SKM-1 (cell line): ENCODE results near the gene CES5A.
"Not testable (repeated sequence)": the region's sequence is repeated elsewhere in the genome, so short reads cannot be mapped to it uniquely, and the experiment has no call there.

Experiments used
- DNase-seq: peaks from one replicate; lab custom pipeline; 2025; ENCODE audit not compliant: unreplicated experiment; lab: John Stamatoyannopoulos, UW

CES5A gene

GRCh38 chr16:55832425-55832772, 42.8 kb downstream of the CES5A start:
- no peak for DNase-seq

- DNase-seq: no peak
These were observed 44.4 kb downstream of the CES5A start for GRCh38 chr16:55830658-55831294.

GRCh38 chr16:55829232-55829631, 45.9 kb downstream of the CES5A start:
- not testable (repeated sequence) for DNase-seq

GRCh38 chr16:55828680-55829079, 46.5 kb downstream of the CES5A start:
- DNase-seq: no peak

- DNase-seq: no peak
These were observed 50.0 kb downstream of the CES5A start for GRCh38 chr16:55825115-55825728.

GRCh38 chr16:55824473-55825000, 50.6 kb downstream of the CES5A start:
- DNase-seq: no peak

- no peak for DNase-seq
These were observed 52.8 kb downstream of the CES5A start for GRCh38 chr16:55822280-55822810.

- no peak for DNase-seq
These were observed 54.0 kb downstream of the CES5A start for GRCh38 chr16:55821210-55821609.

- DNase-seq: no peak
These were observed 54.6 kb downstream of the CES5A start for GRCh38 chr16:55820615-55821014.

- no peak for DNase-seq
These were observed 57.8 kb downstream of the CES5A start for GRCh38 chr16:55817236-55817912.

- not testable (repeated sequence) for DNase-seq
These were observed 59.0 kb downstream of the CES5A start for GRCh38 chr16:55816222-55816621.

GRCh38 chr16:55815320-55815719, 59.9 kb downstream of the CES5A start:
- DNase-seq: no peak

GRCh38 chr16:55814174-55814573, 61.0 kb downstream of the CES5A start:
- not testable (repeated sequence) for DNase-seq

- not testable (repeated sequence) for DNase-seq
These were observed 61.4 kb downstream of the CES5A start for GRCh38 chr16:55813730-55814129.

GRCh38 chr16:55812951-55813350, 62.2 kb downstream of the CES5A start:
- DNase-seq: no peak

GRCh38 chr16:55811811-55812210, 63.4 kb downstream of the CES5A start:
- DNase-seq: no peak

- no peak for DNase-seq
These were observed 64.7 kb downstream of the CES5A start for GRCh38 chr16:55810451-55810961.

- DNase-seq: no peak
These were observed 65.3 kb downstream of the CES5A start for GRCh38 chr16:55809851-55810250.

GRCh38 chr16:55809386-55809785, 65.8 kb downstream of the CES5A start:
- no peak for DNase-seq

- not testable (repeated sequence) for DNase-seq
These were observed 66.9 kb downstream of the CES5A start for GRCh38 chr16:55808286-55808685.

GRCh38 chr16:55805104-55805503, 70.1 kb downstream of the CES5A start:
- DNase-seq: not testable (repeated sequence)

- not testable (repeated sequence) for DNase-seq
These were observed 71.5 kb downstream of the CES5A start for GRCh38 chr16:55803681-55804080.
